GM21786 (cell line): ENCODE data around the gene THTPA.
A peak's percentile ranks its signal among the peaks of the same experiment; 100 is the strongest.

Source experiments
- ATAC-seq: cut with Tn5 transposase; IDR thresholded peaks from one replicate; pipeline ENCODE4 v1.9.1; 2021; ENCODE audit not compliant: unreplicated experiment

THTPA gene

DNA sequence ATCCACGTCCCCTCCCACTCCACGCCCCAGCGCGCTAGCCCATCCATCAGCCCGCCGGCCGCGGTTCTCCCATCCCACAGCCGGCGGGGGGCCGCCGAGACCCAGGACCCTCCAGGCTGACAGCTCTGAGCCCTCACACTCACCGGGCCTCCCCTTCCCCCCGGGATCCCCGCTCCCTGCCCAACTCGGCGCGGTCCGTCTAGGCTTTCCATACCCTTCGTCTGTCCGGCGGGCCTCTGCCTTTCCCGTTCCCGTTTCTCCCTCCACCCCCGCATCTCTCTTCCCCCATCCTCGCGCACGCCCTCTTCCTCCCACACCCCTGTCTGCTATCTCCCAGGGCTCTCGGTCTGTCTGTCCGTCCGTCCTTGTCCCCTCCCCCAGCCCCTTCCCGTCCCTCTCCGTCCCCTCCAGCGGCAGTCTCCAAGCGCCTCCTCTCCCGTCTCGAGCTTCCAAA is 5.2 kb upstream of the THTPA start:
- ATAC-seq: no peak

DNA sequence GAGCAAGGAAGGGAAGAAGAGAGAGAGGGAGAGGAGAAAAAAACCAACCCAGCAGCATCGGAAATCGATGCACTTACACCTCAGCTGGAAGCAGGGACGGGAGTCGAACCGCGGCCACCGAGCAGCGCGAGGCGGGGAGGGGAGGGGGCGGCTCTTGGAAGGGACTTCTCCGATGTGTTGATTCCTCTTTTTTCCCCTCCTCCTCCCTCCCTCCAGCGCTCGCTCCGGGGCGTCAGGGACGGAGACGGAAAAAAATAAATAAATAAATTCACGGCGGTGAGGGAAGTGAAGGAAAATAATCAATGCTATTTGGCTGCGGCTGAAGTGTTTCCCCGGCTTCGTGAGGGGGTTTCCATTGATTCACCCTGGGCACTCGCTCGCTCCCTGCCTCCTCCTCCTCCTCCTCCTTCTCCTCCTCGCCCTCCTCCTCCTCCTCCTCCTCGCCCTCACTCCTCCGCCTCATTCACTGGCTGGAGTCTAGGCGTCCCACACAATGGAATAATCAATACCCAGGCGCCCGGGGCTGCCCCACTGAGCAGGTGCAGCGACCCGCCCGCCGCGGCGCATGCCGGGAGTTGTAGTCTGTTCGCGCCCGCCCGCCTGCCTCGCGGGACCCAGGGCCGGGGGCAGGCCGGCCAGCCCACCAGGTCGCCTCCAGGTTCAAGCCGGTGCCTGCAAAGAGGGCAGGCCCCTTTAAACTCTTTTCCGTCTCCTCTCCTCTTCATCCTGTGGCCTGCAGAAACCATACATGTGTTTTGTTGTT is 4.6 kb upstream of the THTPA start, which contains the start of gene ZFHX2:
TSS of gene ZFHX2 (minus strand) at position 500 of the 763 bp plus-strand sequence. CDS start 16,440 bp downstream, outside the sequence.
- ATAC-seq: peak; percentile 36

DNA sequence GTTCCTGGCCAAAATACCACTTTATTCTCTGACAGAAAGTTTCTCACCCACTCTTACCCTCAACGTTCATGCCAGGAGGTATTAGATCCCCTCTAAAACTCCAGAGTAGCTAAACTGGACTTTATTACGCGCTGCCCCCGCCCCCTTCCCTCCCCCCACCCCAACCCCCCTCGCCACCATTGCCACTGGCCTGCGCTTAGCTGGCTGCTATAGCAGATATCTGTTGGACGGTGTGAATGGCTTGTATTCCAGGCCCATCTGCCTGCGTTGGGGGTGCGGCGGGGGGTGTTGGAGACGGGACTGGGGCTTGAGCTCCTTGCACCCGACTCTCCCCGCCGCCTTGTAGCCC is 564 bp upstream of the THTPA start:
- no peak for ATAC-seq

DNA sequence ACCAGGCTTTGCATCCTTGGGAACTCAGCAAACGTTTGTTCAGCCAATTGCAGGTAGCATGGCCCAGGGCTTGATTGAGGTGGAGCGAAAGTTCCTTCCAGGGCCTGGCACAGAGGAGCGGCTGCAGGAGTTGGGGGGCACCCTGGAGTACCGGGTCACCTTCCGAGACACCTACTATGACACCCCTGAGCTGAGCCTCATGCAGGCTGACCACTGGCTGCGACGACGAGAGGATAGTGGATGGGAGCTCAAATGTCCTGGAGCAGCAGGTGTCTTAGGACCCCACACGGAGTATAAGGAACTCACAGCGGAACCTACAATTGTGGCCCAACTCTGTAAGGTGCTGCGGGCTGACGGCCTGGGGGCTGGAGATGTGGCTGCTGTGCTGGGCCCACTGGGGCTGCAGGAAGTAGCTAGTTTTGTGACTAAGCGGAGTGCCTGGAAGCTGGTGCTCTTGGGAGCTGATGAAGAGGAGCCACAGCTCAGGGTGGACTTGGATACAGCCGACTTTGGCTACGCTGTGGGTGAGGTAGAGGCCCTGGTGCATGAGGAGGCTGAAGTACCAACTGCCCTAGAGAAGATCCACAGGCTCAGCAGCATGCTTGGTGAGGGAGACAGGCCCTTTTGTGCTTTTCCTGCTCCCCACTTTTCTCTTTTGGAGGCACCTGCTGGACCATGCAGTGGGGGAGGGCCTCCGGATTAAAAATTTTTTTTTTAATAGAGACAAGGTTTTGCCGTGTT is 799 bp downstream of the THTPA start:
- no peak for ATAC-seq

DNA sequence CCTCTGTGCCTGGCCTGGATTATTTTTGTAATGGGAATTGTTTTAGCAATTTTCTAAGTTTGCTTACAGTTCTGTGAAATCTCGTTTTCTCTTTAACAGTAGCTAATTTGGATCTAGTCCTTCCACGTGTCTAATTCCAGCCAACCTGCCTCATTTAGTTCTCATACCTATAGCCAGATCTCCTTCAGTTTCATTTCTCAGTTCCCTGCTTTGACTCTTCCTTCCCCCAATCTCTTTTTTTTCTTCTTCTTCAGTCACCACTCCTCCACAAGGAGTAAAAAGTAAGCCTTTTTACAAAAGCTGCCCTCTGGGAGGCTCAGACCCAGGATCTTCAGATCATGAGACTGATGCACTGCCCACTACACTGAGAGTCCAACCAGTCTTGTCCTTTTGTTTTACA is 1.4 kb downstream of the THTPA start:
- ATAC-seq: no peak

DNA sequence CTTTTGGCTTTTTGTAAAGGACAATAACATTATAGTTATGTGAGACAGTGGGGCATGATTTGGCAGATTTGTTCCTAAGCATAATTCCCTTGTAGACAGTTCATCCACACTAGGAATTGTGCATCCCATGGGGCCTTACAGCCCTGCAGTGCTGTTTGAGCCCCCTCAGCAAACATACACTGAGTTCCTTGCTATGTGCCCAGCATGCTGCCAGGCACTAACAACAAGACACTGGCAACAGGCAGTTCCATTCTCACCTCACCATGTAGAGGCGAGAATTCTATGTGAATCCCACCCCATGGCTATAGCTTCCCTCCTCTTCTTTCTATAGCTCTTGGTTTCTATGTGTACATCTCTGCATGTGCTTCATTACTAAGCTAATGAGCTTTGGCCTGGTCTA is 1.9 kb downstream of the THTPA start:
- ATAC-seq: no peak

DNA sequence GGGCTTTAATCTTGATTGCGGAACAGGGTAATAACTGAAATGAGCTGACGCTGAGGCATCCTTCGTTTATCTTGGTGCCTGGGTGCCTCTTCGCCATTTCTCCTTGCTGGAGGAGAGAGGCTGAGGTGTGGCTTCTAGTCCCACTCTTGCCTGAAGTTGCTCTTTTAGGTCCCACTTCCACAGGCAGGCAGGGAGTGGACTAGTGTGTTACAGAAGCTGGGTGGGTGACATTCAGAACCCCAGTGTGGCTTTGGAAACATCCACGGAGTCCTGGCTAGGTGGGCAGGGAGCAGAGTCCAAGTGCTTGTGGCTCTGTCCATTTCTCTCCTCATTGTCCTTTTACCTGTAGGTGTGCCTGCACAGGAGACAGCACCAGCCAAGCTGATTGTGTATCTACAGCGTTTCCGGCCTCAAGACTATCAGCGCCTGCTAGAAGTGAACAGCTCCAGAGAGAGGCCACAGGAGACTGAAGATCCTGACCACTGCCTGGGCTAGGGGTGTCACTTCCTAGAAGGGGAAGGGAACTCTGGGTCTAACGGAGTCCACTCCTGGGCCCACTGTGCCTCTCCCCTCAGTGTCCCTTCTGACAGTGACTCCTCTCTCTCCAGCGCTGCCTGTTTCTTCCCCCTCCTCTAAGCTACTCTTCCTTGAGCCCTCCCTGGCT is 2.4 kb downstream of the THTPA start:
- no peak for ATAC-seq

DNA sequence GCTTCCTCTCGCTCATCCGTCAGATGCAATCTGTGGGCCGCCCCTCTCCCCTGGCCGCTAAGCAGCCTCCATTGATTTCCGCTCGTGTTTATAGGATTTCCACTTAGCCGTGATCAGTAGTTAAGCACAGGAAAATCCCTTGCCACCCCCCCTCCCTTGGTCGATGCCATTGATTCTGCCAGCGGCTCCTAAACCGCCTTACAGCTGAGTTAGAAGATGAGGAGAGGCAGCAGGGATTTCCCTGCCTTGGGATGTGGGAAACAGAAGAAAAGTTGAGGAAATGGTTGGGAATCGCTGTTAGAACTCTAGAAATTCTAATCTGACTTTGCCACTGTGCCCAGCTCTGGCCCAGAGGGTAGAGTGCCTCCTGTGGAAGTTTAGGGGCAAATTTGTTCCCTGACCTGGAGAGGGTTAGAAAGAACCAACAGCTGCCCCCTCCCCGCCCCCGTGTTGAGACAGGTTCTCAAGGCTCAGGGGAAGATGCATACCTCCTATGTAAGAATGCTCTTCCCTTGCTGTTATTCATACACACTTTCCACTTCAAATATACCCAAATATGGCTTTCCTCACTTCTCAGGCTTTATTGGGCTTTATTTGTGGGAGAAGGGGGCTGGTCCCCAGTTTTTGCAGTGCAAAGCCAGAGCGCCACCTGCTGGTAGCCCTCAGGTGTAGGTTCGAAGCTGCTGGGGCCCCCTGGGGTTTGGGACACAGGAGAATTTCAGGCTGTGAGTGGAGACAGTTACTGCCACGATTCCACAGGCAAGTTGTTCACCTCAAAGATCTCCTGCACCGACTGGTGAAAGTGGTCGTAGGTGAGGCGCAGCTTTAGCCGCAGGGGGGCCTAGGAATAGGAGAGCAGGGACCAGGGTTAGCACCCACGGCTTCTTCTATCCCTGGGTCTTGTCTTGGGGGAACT is 3.2 kb downstream of the THTPA start:
- ATAC-seq: no peak

DNA sequence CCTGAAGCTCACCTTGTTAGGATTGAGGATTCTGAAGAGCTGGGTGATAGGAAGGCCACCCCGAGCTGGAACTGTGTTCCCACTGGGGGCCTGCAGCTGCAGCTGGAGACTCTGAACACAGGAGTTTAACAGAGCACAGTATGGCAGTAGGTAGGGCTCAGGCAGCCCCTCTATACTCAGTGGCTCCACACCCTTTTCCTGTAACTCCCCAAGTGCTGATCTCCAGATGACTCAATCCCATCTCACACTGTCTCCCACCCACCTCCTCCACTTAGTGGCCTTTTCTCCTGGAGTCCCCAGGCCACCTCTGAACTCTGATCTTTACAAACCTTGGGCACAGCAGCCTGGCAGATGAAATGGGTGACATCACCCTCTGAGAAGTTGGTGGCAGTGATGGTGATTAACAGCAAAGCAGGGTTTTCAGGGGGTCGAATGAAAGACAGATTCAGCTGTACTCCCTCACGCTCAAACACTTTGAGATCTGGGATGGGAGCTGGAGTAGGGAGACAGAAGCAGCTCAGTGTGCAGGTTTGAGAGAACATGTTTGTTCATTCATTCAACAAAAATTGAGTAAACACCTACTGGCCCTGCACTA is 4.0 kb downstream of the THTPA start:
- no peak for ATAC-seq

DNA sequence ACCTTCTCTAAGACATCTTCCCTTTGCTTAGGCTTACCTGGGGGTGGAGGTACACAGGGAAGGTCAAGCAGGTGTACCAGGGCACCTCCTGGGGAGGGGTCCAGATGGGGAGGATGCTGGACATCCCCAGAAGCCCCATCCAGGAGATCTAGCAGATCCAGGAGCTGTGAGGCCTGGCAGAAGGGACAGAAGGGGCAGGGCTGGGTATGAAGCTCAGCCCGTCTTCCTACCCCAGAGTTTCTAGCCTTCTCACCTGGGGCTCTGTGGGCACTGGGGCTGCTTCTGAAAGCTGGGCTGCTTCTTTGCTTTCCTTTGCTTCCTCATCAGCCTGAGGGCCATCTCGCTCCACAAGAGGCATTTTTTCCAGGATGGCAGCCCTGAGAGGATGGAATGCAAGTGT is 5.2 kb downstream of the THTPA start:
- ATAC-seq: no peak

DNA sequence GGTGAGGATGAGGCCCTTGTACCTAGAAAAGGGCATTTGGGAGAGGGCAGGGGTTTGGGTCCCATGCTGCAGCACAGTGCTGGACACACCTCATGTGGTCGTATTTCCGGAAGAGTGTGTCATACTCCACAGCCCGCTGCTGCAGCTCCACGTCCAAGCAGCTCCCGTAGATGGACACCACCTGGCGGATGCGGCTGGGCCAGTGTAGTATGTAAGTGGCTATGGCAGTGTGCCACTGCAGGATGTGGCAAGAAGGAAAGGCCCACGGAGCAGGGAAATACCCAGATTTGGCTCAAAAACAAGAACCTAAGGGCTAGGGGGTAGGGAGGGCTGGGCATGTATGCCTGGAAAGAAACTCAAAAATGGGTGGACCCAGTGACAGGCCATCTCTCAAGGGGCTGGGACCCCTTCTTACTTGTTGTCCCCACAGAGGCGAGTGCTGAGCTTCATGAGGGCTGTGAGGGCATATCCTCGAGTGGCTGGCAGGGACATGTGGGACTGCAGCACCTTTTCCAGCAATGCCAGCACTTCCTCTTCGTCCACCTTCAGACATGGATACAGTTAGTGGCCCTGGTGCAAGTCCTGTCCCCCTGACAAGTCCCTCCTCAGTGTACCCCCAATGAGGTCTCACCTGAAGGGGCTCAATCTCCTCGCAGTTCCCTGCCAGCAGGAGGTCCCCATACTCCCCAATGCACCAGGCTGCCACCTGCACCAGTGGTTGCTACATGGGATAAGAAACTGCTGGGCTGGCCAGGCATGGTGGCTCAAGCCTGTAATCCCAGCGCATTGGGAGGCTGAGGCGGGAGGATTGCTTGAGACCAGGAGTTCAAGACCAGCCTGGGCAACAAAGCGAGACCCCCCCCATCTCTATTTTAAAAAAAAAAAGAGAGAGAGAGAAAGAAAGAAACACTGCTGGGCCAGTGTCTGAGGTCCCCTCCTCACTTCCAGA is 6.1 kb downstream of the THTPA start:
- no peak for ATAC-seq

DNA sequence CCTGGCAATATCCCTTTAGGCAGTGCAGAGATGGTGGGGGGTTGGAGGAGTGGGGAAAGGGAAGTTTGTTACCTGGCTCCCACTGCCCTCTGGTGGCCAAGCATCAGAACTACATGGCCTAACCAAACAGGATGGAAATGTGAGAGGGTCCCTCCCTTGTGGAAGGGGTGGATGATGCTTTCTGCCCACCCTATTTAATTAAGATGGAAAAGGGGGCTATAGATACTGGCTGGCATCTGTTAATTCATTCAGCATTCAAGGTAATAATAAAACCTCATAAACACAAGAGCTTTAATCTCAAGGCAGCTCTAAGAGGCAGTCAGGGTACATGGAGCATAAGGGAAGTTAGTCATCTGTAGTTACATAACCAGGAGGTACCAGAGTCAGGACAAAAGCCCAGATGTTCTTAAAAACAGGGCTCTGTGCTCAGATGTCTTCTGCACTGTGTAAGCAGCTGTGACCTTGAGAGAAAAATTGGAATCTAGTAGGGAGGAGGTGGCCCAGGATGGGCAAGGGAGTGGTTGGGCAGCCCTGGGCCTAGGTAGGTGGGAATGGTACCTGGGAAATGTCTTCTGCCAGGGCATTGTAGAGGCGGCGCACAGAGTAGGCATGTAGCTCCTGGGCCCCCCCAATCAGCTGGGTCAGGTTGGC is 6.9 kb downstream of the THTPA start:
- ATAC-seq: no peak

DNA sequence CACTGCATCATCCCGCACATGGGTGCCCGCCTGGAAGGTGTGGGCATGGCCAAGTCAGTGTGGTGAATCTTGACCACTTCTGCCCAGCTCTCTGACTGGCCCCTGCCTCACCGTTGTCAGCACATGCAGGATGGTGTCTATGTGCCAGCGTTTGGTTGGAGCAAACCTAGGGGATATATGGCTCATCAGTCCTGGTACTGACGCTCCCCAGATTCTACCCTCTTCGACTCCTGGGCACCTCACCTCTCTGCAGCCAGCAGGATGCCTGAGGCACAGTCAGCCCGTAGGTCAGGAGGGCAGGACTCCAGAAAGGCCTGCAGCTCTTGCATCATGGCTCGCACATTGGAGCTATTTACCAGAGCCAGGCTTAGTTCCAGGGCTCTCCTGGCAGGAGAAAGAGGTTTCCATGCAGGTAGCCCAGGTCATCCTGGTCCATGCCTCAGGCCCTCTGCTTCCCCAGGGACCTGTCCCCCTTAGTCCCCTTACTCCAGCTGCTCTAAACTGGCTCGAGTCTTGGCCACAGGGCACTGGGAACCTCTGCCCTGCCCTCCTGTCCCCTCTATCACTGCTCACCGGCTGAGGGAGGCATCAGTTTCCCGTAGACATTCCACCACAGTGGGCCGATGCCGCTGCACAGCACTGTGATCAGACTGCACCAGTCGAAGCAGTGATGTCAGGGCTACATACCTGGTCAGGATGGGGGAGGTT is 7.6 kb downstream of the THTPA start:
- ATAC-seq: no peak

DNA sequence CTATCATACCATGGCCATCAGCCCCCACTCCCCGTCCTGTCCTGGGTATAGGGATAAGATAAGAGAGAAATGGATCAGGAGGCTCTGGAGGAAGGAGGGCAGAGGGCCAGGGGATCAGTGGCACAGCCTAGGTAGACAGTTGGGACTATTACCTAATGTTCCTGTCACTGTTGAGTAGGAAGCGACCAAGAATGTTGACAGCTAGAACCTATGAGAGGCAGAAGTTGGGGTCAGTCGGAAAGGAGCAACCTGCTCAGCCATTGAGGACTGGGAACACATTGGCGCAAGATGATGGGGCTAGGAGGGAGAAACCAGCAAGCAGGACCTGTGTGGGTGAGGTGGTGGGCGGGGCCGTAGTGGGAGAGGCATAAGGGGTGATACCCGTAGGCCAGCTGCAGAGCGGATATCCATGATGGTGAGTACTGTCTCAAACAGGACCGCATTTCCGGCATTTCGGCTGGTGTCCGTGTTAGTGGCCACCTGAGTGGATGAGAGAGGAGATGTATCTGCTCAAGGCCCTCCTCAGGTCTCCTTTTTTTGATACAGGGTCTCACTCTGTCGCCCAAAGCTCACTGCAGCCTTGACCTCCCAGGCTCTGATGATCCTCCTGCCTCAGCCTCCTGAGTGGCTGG is 8.2 kb downstream of the THTPA start:
- no peak for ATAC-seq

DNA sequence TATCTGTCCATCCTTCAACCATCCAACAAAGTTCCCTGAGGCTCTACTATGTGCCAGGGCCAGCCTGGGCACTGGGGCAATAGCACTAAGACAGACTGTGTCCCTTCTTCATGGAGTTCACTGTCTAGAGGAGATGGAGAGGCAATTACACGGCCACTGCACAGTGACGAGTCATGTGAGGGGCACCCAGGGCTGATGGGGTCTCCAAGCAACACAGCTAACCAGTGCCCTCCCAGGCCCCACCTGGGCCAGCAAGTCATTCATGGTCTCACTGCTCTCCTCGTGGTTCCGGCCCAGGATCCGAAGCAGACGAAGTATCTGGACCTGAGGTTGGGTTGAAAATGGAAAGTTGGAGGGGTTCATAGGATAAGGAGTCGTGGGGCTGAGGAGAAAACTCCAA is 8.8 kb downstream of the THTPA start:
- no peak for ATAC-seq

DNA sequence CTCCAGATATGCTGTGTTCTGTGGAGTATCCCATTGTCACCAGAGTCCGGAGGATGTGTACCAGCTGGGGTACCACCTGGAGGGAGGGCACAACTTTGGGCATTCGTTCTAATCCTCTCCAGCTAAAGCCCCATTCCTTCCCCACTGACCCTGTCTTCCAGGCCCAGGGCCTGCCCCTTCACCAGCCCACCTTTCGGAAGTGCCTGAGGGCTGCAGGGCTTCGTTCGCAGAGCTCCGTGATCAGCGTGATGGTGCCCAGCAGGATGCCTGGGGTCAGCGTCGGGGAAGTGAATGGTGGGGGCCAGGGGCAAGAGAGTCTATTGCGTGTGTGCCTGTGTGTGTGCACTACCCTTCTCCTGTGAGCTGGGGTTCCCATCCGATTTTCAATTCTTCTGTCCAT is 9.6 kb downstream of the THTPA start:
- no peak for ATAC-seq

DNA sequence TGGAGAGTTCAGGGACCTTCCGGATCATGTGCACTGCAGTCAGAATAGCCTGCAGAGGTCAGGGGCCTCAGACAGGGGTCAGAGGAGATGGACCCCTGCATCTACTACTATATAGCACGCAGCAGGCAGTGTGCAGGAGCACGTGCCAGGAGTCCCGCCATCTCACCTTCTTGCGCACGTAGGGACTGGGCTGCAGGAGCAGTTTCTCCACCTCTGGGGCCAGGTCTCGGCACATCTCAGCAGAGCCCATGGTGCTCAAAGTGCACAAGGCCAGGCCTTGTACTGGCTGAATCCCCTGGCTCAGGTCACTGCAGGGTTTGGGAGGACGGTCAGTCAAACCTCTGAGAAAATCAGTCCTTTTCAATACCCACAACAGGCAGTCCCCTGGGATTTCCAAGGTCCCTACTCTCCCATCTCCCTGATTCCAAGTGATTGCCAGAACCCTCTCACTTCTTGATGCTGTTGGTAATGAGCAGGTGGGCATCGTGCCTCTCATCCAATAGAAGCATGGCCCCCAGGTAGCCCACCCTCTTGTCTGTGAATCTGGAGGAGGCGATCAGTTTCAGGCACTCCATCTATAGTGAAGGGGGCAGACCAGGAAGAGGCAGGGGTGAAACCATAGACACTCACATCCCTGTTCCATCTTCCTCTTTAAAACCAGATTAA is 10.2 kb downstream of the THTPA start:
- no peak for ATAC-seq
